Measurements from ENCODE around the gene B4GALT4.
"Not testable (repeated sequence)": the region's sequence is repeated elsewhere in the genome, so short reads cannot be mapped to it uniquely, and the experiment has no call there.

B4GALT4 gene, protein sequence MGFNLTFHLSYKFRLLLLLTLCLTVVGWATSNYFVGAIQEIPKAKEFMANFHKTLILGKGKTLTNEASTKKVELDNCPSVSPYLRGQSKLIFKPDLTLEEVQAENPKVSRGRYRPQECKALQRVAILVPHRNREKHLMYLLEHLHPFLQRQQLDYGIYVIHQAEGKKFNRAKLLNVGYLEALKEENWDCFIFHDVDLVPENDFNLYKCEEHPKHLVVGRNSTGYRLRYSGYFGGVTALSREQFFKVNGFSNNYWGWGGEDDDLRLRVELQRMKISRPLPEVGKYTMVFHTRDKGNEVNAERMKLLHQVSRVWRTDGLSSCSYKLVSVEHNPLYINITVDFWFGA

DNA sequence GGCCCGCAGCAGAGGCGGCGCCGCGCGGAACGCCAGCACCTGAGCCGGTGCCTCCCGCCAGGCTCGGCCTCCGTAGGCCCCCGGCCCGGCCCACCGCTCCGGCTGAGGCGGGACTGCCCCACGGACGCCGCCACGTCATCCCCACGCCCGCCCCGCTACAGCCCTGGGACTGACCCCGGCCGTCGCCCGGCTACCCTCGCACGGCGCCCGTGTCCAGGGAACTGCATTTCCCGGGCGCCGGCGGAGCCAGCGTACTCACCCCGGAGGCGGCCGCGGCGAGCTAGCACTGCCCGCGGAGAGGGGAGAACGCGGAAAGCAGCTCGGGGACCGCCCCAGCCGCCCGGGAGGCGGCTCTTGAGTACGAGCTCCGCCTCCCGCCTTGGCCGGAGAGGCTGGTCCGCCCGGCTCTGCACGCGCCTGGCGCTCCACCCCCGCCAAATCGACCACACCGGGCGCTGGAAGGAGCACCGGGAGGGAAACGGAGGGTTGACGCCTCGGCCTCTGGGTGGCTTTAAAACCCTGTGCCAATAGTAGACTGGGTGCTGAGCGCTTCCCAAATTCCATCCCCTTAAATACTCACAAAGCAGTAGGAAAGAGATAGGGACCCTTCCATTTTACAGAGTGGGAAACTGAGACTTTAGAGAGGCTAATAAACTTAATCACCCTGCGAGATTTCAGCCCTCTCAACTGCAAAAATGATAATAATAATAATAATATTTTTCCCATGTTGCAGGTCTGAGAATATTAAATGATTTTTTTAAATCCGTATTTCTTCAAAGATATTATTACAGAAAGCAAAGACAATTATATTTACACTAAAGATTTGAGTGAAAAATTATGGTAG is at the start of gene B4GALT4:
Gene B4GALT4, minus strand, starts transcription at position 288 of the 844 bp plus-strand sequence. CDS start 10,779 bp downstream, outside the sequence.
- peak; percentile 83 for DNase-seq

DNA sequence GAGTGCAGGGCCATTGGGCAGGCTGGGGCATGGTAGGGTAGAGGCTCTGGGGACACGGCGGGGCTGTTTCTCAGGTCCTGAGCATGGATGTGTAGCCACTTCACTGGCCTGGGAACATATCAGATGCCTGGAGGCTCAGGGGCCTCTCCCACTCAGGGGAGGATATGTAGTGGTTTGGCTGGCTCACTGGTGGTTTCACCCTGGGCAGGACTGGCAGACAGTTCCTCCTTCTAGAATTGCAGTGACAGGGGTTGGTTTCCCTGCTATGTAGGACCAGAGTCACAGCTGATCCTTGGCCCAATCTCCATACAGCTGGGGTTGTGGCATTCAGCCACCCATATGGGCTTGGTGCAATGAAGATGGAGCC is 48.7 kb upstream of the B4GALT4 start:
- no peak for DNase-seq

DNA sequence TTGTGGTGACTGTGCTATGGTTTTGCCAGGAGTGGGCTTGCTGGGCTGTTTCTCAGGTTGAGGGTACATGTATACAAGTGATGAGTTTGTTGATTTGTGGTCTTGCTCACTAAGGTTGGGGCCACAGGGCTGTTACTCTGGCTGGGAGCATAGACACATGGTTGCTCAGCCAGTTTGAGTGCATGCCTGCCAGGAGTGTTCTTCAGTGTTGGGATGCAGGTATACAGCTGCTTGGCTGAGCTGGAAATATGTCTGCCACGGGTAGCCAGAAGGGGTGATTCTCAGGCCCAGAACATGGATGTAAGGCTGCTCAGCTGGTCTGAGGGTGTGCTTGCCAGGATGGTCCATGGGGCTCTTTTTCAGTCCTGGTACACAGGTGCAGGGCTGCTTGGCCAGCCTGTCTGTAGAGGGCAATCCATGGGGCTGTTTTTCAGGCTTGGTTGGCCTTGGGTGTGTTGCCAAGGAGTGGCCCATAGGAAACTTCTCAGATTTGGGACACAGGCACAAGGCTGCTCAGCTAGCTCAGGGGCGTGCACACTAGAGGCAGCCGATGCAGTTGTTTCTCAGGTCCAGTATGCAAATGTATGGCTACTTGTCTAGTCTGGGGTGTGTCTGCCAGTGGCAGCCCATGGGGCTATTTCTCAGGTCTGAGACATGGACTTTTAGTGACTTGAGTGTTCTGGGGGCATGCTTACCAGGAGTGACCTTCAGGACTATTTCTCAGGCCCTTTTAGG is 48.2 kb upstream of the B4GALT4 start:
- DNase-seq, result no peak

DNA sequence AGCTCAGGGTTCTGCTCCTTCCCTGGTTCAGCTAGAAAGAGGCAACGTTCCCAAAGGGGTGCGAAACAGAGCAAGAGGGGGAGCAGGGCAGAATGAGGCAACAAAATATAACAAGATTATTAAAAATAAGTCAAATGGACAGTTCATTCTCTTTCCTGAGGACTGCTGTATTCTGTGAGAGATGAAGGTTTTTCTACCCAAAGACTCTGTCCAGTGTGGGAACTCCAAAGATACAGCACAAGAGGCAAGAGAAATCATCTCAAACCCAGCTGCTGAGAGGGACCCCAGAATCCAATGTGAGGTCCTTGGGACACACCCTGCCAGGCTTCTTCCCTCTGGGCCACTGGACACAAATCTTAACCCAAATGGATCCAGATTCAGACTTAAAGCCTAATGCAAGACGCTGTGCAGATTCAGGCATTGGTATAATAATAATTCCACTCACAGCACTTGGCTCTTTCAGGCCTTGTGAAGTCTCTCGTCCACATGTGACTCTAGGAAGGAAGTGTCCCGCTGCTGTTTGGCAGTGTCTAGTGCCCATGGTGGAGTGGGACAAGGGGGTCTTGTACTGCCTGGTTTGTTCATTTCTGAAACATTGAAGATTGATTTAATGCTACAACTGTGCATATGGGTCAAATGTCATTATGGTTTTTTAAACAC is 39.0 kb upstream of the B4GALT4 start:
- DNase-seq, result no peak

DNA sequence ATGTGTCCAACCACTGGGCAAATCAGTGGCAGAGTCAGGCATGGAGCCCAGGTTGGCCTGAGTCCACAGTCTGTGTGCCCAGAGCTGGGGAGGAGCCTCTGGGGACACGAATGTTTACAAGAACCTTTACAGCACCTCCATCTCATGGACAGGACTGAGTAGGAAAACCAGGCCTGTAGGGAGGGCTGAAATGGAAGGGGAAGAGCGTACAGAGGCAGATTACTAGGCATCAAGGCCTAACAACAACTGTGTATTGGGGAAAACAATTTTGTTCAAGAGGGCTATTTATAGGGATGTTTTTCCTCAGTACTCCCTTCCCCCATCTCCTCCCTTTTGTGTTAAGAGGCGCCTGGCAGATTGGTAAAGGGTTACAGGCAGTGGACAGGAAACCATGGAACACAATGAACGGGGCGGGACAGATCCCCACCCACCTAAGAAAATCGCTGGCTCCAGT is 38.5 kb upstream of the B4GALT4 start:
- DNase-seq, result no peak

DNA sequence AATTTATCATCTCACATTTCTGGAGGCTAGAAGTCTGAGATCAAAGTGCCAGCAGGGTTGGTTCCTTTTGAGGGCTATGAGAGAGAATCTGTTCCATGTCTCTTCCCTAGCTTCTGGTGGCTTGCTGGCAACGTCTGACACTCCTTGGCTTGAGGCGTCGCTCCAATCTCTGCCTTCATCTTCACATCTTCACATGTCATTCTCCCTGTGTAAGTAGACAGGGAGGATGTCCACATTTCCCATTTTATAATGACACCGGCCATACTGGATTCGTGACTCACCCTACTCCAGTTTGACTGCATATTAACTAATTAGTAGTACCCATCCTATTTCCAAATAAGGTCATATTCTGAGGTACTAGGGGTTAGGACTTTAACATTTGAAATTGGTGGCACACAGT is 36.0 kb upstream of the B4GALT4 start:
- DNase-seq, result no peak

DNA sequence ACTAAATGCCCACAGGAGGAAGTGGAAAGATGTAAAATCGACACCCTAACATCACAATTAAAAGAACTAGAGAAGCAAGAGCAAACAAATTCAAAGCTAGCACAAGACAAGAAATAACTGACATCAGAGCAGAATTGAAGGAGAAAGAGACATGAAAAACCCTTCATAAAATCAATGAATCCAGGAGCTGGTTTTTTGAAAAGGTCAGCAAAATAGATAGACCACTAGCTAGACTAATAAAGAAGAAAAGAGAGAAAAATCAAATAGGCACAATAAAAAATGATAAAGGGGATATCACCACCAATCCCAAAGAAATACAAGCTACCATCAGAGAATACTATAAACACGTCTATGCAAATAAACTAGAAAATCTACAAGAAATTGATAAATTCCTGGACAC is 29.5 kb upstream of the B4GALT4 start:
- not testable (repeated sequence) for DNase-seq

DNA sequence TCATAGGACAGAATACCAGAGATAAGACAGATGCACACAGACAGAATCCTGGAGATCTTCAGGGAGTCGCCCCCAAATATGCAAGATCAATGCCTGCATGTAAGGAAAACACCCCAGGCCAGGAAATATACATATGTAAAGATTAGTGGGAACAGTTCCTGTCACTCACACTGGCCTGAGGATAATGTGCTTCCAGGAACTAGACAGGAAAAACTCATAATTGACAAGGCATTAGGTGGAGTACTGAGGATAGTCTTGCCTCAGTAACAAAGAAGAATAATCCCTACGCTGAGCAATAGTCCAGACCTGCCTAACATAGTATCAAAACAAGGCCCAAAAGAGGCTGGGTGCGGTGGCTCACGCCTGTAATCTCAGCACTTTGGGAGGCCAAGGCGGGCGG is 20.4 kb upstream of the B4GALT4 start:
- no peak for DNase-seq

DNA sequence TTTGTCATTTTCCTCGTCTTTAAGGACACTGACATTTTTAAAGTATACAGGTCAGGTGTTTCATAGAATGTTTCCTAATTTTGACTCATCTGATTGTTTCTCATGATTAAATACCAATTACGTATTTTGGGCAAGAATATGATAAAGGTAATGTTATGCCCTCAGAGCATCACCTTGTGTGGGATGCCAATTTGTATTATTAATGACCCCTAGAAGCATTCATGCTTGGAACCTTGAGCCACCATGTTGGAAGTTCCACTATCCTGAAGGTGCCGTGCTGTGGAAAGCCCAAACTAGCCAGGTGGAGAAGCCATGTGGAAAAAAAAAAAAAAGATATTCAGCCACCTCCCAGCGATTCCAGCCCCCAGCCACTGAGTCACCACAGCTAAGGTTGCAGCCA is 19.1 kb upstream of the B4GALT4 start:
- DNase-seq, result no peak

DNA sequence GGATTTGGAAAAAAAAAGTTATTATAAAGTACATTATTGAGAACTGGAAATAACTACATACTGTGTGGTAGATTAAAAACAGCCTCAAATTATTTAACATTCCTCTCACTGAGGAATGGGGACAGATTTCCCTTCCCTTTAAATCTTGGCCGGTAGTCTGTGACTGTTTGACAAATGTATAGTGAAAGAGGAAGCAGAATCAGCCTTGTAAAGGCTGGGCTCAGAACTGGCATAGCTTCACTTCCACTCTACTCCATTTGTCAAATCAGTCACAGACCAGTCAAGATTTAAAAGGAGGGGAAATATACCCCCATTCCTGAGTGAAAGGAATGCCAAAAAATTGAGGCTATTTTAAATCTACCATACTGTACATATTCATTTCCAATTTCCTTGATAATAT is 18.2 kb upstream of the B4GALT4 start:
- no peak for DNase-seq

DNA sequence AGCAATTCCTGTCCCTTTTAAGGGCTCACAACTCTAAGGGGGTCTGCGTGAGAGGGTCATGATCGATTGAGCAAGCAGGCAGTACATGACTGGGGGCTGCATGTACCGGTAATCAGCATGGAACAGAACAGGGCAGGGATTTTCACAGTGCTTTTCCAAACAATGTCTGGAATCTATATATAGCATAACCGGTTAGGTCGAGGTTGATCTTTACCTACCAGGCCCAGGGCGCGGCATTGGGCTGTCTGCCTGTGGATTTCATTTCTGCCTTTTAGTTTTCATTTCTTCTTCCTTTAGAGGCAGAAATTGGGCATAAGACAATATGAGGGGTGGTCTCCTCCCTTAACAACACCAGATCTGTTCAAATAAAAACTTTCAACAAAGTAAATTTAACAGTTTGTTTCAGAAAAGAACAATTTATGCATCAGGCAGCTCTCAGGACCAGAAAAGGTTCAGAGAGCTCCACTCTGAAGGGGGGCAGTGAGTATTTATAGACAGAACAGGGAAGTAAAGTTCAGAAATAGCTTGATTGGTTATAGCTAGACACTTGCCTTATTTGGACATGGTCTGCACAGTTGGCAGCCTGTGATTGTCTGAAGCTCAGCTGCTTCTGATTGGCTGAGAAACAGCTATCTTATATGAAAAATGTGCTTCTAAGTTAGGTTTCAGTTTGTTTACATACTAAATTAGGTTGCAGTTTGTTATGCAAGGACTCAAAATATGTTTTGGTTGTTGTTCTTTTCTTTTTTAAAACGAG is 17.2 kb upstream of the B4GALT4 start:
- DNase-seq, result no peak

DNA sequence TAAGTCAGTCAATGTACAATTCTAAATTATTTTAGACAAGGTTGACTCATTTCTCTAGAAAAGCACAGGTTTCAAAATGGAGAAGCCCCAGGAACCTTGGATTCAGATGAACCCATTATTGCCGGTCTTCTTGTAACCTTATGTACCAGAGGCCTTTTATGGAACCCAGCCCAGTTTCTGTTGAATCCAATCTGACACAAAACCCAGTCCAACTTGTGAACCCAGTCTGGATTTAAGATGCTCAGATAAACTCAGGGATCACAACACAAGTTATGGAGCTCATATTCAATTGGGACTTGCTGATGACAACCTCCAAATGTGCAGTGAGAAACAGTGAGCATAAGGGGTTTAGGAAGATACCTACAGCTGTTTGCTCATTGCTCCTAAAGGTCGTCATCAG is 16.4 kb upstream of the B4GALT4 start:
- no peak for DNase-seq

DNA sequence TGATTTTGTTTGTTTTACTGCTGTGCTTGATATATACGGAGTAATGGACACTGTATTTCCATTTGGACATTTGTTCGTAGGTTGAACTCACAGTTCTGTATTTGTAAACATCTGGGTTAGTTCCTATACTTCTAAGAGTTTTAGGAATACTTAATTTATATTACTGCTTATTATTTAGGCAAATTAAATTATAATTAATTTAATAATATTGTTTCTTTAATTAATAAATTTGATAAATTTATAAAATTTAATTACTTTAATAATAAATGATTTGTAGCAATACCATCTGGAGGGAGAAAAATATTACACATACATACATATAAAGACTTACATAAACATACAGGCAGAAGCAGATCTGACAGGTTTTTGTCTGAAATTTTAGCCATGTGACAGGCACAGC is 14.5 kb upstream of the B4GALT4 start:
- no peak for DNase-seq

DNA sequence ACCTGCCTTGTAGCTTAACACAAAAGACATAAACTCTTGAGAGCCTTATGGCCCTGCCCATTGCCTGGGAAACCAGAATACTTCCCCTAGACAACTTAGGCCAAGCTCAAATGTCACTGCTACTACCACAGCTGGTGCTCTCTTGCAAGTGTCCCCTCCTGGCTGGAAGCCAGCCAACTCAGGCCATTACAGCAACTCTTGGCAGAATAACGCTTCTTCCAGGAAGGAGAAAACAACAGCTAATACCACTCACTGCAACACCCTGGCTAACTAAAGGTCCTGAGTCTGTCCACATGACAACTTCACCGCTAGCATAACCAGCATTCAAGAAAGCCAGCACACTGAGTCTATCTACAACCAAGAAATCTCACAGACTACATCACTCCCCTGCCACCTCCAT is 5.1 kb upstream of the B4GALT4 start:
- DNase-seq, result no peak

DNA sequence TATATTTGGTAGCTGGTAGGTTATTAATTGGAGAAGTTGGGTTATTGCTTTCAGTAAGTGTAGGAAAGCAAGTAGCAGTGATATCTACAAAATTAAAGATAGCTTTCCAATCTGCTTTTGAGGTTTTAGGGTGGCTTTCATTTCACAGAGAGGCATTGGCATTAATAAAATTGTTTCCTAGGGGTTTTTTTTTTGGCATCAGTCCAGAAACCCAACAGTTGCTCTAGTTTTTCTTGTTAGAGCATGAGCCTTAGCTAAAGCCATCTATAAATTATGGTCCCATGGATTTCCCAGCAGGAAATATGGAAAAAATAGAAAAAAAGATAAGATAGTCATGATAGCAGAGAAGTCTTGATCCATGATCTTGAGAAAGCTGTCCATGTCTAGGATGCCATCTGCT is 3.0 kb upstream of the B4GALT4 start:
- no peak for DNase-seq

DNA sequence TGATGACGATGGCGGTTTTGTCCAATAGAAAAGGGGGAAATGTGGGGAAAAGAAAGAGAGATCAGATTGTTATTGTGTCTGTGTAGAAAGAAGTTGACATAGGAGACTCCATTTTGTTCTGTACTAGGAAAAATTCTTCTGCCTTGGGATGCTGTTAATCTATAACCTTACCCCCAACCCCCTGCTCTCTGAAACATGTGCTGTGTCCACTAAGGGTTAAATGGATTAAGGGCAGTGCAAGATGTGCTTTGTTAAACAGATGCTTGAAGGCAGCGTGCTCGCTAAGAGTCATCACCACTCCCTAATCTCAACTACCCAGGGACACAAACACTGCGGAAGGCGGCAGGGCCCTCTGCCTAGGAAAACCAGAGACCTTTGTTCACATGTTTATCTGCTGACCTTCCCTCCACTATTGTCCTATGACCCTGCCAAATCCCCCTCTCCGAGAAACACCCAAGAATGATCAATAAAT is 2.4 kb upstream of the B4GALT4 start:
- not testable (repeated sequence) for DNase-seq

DNA sequence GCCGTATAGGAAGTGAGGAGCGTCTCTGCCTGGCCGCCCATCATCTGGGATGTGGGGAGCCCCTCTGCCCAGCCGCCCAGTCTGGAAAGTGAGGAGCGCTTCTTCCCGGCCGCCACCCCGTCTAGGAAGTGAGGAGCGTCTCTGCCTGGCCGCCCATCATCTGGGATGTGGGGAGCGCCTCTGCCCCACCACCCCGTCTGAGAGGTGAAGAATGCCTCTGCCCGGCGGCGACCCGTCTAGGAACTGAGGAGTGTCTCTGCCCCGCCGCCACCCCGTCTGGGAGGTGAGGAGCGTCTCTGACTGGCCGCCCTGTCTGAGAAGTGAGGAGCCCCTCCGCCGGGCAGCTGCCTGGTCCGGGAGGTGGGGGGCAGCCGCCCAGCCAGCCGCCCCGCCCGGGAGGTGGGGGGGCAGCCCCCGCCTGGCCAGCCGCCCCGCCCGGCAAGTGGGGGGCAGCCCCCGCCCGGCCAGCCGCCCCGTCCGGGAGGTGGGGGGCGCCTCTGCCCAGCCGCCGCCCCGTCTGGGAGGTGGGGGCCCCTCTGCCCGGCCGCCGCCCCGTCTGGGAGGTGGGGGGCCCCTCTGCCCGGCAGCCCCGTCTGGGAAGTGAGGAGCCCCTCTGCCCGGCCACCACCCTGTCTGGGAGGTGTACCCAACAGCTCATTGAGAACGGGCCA is 1.8 kb upstream of the B4GALT4 start:
- not testable (repeated sequence) for DNase-seq

DNA sequence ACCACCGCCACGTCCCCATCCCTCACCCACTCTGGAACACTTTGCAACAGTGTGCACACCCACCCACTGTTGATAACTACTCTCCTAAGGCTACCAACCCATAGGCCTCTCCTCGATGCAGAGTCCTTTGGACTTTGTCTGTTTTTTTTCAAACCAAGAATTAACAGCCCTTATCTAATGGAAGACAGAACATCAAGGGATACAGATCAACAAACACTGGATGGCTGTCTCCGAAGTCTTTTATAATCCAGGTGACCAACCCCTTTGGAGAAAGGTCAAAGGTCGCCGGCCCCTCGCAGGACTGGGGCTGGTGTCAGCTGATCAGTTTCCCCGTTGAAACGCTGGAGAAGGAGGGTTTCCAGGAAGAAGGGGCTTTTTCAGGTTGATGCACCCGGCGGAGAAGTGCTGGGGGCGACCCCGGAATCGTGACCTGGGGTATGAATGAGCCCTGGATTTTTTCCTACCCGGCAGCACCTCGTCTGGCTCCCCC is 532 bp downstream of the B4GALT4 start:
- no peak for DNase-seq

DNA sequence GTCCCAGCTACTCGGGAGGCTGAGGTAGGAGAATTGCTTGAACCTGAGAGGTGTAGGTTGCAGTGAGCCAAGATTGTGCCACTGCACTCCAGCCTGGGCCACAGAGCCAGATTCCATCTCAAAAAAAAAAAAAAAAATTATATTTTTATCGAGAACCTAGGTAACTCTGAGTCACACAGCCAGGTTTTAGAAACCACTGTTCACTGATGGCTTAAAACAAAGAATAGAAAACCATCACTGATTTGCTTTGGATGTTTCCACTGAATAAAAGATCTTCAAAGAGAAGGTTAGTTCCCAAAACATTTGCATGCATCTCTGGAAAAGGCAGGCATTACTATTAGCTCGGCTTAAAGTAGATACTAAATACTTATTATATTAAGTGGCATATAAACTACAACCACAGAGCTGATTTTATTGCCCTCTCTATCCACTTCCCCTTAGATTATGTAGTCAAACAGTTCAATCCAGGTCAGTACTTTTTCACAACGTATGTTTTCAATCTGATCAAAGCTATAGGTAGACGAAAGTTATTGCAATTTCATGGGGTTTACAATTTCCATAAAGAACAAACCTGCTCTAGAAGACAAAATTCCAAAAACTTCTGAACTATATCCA is 1.4 kb downstream of the B4GALT4 start:
- DNase-seq, result no peak

DNA sequence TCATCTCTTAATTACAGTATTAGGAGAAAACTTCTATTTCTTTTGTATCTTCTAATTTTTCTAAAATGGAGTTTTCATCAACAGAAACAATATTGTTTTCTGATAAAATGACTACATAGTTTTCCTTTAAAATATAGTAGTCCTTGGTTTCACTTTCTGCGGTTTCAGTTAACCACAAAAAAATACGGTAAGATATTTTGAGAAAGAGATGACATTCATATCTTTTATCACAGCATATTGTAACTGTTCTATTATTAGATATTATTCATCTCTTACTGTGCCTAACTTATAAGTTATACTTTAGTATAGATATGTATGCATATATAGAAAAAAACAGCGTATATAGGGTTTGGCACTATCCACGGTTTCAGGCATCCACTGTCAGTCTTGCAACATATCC is 2.3 kb downstream of the B4GALT4 start:
- no peak for DNase-seq

DNA sequence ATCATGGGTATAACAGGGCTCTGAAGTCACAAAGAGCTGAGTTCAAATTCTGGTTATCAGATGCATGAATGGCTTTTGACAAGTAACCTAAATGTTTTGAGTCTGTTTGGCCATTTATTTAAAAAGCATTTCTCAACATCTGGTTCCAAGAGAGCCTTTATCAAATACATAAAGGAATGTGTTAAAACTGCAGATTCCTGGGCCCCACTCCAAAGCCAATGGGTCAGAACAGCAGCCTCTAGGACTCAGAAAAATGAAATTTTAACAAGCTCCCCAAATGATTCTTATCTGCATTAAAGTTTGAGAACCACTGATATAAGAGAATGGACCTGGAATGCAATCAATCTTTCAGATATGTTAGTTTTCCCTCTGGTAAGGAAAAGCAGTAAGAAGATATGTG is 3.4 kb downstream of the B4GALT4 start:
- no peak for DNase-seq

Data from NCI-H2107 (cell line).